ENCODE results near the gene FABP6. TPM values are rescaled to one million over a fixed set of nuclear protein-coding genes. Genes with fewer than 3 reads are reported as not detected.
A peak's percentile ranks its signal among the peaks of the same experiment; 100 is the strongest.

Gene FABP6
- total and polyA plus RNA-seq, 9 of the 15 experiments (the other 6 are each of a cell fraction or from before 2014, with no cell fraction given) = 0.11 to 0.33 (median 0.21) TPM; not detected in 4

DNA sequence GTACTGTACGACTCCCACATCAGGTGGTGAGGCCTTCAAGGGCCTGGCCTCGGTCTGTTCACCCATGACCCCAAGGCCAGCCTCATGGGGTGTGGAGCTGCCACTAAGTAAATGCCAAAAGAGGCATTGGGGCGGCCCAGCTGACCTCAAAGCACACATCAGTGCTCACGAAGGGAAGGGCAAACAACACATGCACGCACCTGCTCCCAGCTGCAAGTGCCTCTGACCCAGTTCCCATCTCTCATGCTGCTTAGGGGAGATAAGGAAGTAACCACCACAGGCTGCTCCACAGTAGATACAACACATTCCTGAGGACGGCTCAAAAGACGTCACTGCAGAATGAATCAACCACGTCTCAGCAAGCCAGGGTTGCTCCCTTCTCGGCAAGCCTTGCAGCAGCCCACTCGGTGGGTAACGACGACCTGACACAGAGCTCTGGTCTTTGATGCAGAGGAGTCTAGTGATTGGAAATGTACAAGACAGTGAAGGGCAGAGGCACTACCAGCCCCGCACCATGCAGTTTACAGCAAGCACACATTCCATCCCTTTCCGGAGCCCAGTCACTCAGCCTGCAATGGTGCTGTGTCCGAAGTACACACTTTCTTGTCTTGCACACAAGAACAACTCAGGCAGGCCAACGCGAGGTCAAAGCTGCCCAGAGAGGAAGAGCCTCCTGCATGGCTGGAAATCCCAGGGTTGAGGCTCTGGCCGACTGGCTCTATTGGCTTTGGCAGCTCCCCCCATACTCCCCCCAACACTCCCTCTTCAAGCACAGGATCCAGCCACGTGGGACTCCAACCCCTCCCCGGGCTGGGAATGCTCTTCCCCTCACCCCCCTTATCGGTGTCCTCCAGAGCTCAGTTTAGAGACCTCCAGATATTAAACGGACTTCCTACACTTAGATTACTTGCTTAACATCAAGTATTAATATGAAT lies 31.8 kb downstream of the FABP6 start (continued):
- TF ChIP-seq ZNF592 (IDR thresholded peaks at IDR 0.05) (peak; percentile 76), ILK (tag; IDR thresholded peaks at IDR 0.05; ENCODE audit: borderline replicate concordance, low read depth) (no peak), NCOA1 (IDR thresholded peaks at IDR 0.05; ENCODE audit: low read depth) (peak; percentile 94), CSDE1 (IDR thresholded peaks at IDR 0.05) (0 out of 4 replicates have a peak, but pooled peaks of 1 of the 2 experiments have one; percentile 25), ARID3A (IDR thresholded peaks at IDR 0.05; ENCODE audit: borderline replicate concordance, low read depth, low read length) (peak; percentile 44; the same call in 1 of the 2 replicates), YBX1 (IDR thresholded peaks at IDR 0.05) (no peak), TAL1 (IDR thresholded peaks at IDR 0.05) (peak; percentile 99), STAG1 (CRISPR knock-in tag; IDR thresholded peaks at IDR 0.05; ENCODE audit: borderline replicate concordance) (no peak), RBM15 (IDR thresholded peaks at IDR 0.05; ENCODE audit: insufficient read depth, low read length) (no peak), POLR2AphosphoS5 (IDR thresholded peaks at IDR 0.05; ENCODE audit: control insufficient read depth, insufficient read depth, low read depth, low read length) (peak; percentile 99), ZNF324 (CRISPR knock-in tag; IDR thresholded peaks at IDR 0.05) (no peak), RB1 (IDR thresholded peaks at IDR 0.05; ENCODE audit: low read depth) (0 out of 2 replicates have a peak, but pooled peaks have one; percentile 16), SUPT5H (IDR thresholded peaks at IDR 0.05) (no peak), ZKSCAN8 (CRISPR knock-in tag; IDR thresholded peaks at IDR 0.05) (peak; percentile 92), TARDBP (IDR thresholded peaks at IDR 0.05) (peak; percentile 90; the same call in 1 of the 2 replicates), ETV6 (IDR thresholded peaks at IDR 0.05; ENCODE audit: borderline replicate concordance in 1 of 2, low read depth in 2 of 2, low read length in 1 of 2) (0 out of 4 replicates have a peak, but pooled peaks of 1 of the 2 experiments have one; percentile 72), ETV6 (CRISPR knock-in tag; IDR thresholded peaks at IDR 0.05; ENCODE audit: borderline replicate concordance) (no peak)
- TF ChIP-seq, protein P1, sequence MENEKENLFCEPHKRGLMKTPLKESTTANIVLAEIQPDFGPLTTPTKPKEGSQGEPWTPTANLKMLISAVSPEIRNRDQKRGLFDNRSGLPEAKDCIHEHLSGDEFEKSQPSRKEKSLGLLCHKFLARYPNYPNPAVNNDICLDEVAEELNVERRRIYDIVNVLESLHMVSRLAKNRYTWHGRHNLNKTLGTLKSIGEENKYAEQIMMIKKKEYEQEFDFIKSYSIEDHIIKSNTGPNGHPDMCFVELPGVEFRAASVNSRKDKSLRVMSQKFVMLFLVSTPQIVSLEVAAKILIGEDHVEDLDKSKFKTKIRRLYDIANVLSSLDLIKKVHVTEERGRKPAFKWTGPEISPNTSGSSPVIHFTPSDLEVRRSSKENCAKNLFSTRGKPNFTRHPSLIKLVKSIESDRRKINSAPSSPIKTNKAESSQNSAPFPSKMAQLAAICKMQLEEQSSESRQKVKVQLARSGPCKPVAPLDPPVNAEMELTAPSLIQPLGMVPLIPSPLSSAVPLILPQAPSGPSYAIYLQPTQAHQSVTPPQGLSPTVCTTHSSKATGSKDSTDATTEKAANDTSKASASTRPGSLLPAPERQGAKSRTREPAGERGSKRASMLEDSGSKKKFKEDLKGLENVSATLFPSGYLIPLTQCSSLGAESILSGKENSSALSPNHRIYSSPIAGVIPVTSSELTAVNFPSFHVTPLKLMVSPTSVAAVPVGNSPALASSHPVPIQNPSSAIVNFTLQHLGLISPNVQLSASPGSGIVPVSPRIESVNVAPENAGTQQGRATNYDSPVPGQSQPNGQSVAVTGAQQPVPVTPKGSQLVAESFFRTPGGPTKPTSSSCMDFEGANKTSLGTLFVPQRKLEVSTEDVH (IDR thresholded peaks at IDR 0.05; ENCODE audit: low read depth, partially characterized antibody) = peak; percentile 26

Data from K562 (cell line).